B cell (primary cell): Measurements from ENCODE around the gene PAK6. TPM values are rescaled to one million over a fixed set of nuclear protein-coding genes. Genes with fewer than 3 reads are reported as not detected.

Experiments
- ATAC-seq: fragments of 200-7000 bp; cut with Tn5 transposase; one replicate; pipeline ENCODE4 v1.10.0; 2021; ENCODE audit warnings: low read depth, mild to moderate bottlenecking, moderate number of reproducible peaks, moderate library complexity
- CTCF ChIA-PET: fragments of 350-600 bp; sonication (Branson Sonifier 250); formaldehyde crosslinking; loops from one replicate; lab custom pipeline; 2021; ENCODE audit warnings: antibody characterized with exemption, inconsistent platforms; lab: Charles Lee
- POLR2A ChIA-PET: fragments of 350-600 bp; sonication (Branson Sonifier 250); formaldehyde crosslinking; loops from one replicate; lab custom pipeline; 2021; ENCODE audit warnings: antibody characterized with exemption; lab: Charles Lee
- DNase-seq: peaks from one replicate; pipeline ENCODE4 v3.0.0; 2013
- H2AFZ ChIP-seq: 2 replicates; pipeline ENCODE4 v1.6.1; 2012; ENCODE audit warnings: mild to moderate bottlenecking, low read depth, low read length; ENCODE audit not compliant: insufficient read depth, poor library complexity, severe bottlenecking
- H3K27ac ChIP-seq, 2 donors: 1 replicate in 1 of 2; 2 replicates in 1 of 2; pipeline ENCODE4 v1.5.1; 2012 to 2013; ENCODE audit warnings: low read length in 2 of 2, mild to moderate bottlenecking in 2 of 2, moderate library complexity in 1 of 2
- H3K27me3 ChIP-seq, 4 experiments: fragments of 200-600 bp in 1 of 4; sonication (generic) in 1 of 4; replicated peaks in 1 of 4; 1 replicate in 2 of 4; 2 replicates in 2 of 4; pipeline versions ENCODE4 v1.6.1 to v1.7.0; 2013 to 2016; ENCODE audit warnings: low read length in 3 of 4, mild to moderate bottlenecking in 2 of 4, mixed read lengths in 1 of 4, moderate library complexity in 1 of 4; ENCODE audit not compliant: insufficient read depth in 4 of 4, control insufficient read depth in 3 of 4; ENCODE audit errors: control extremely low read depth in 1 of 4
- H3K36me3 ChIP-seq, 2 experiments: replicated peaks in 1 of 2; 1 replicate in 1 of 2; 2 replicates in 1 of 2; pipeline versions ENCODE4 v1.6.1 to v1.7.1; 2013; ENCODE audit warnings: low read length in 1 of 2; ENCODE audit not compliant: insufficient read depth in 2 of 2, control insufficient read depth in 1 of 2; ENCODE audit errors: control extremely low read depth in 1 of 2, extremely low read depth in 1 of 2
- H3K4me1 ChIP-seq, 2 donors: fragments of 200-600 bp in 1 of 2; sonication (generic) in 1 of 2; 1 replicate in 1 of 2; 2 replicates in 1 of 2; pipeline versions ENCODE4 v1.5.1 to v1.6.1; 2013 to 2017; ENCODE audit warnings: low read length in 2 of 2; ENCODE audit not compliant: control insufficient read depth in 2 of 2, insufficient read depth in 2 of 2
- H3K4me2 ChIP-seq: replicated peaks from 2 replicates; pipeline ENCODE3; 2012; ENCODE audit warnings: mild to moderate bottlenecking, low read depth, low read length; ENCODE audit not compliant: poor library complexity, severe bottlenecking
- H3K4me3 ChIP-seq, 5 experiments: fragments of 200-600 bp in 1 of 5; sonication (generic) in 1 of 5; 1 replicate in 3 of 5; 2 replicates in 2 of 5; pipeline versions ENCODE4 v1.5.1 to v1.7.0; 2011 to 2016; ENCODE audit warnings: low read length in 4 of 5, mild to moderate bottlenecking in 4 of 5, low read depth in 2 of 5, control low read depth in 1 of 5, moderate library complexity in 1 of 5; ENCODE audit not compliant: insufficient read depth in 1 of 5; ENCODE audit errors: control extremely low read depth in 1 of 5, extremely low read depth in 1 of 5
- H3K79me2 ChIP-seq: fragments of 200-600 bp; sonication (generic); one replicate; pipeline ENCODE4 v1.6.0; 2016; ENCODE audit warnings: low read length; ENCODE audit not compliant: control insufficient read depth, insufficient read depth
- H3K9ac ChIP-seq: fragments of 200-600 bp; sonication (generic); 2 replicates; pipeline ENCODE4 v1.6.1; 2017; ENCODE audit warnings: mild to moderate bottlenecking, low read length, moderate library complexity
- H3K9me3 ChIP-seq, 3 donors: one replicate each; pipeline versions ENCODE4 v1.6.1 to v1.7.1; 2013; ENCODE audit warnings: low read length in 2 of 3; ENCODE audit not compliant: control insufficient read depth in 2 of 3, insufficient read depth in 1 of 3; ENCODE audit errors: control extremely low read depth in 1 of 3
- H4K20me1 ChIP-seq: 2 replicates; pipeline ENCODE4 v1.6.0; 2012; ENCODE audit warnings: mild to moderate bottlenecking, low read length; ENCODE audit not compliant: insufficient read depth, control insufficient read depth, poor library complexity, severe bottlenecking
- H3K27ac Mint-ChIP-seq: one replicate; pipeline ENCODE4 v1.8.0; 2021; ENCODE audit warnings: mixed read lengths
- H3K27me3 Mint-ChIP-seq: one replicate; pipeline ENCODE4 v1.8.0; 2021; ENCODE audit warnings: mixed read lengths
- H3K4me1 Mint-ChIP-seq: one replicate; pipeline ENCODE4 v1.8.0; 2021; ENCODE audit warnings: mixed read lengths
- H3K4me3 Mint-ChIP-seq: one replicate; pipeline ENCODE4 v1.8.0; 2021; ENCODE audit warnings: mixed read lengths
- H3K9me3 Mint-ChIP-seq: one replicate; pipeline ENCODE4 v1.8.0; 2022; ENCODE audit warnings: mixed read lengths; ENCODE audit not compliant: insufficient read depth
- EZH2 ChIP-seq: IDR thresholded peaks from 2 replicates; pipeline ENCODE4 v1.6.1; 2012; ENCODE audit warnings: borderline replicate concordance, low read depth, mild to moderate bottlenecking, moderate library complexity, low read length; ENCODE audit not compliant: insufficient read depth, poor library complexity, severe bottlenecking
- WGBS: methylation state at CpG from one replicate; pipeline ENCODE4 v1.1.5; 2013; ENCODE audit warnings: missing lambda C conversion rate; ENCODE audit not compliant: insufficient coverage; 5-methylcytosine and 5-hydroxymethylcytosine counted together
- intact Hi-C: fragments of 100-400 bp; cut with micrococcal nuclease; formaldehyde crosslinking; loops from one replicate; pipeline ENCODE4 v1.10.0; 2022
- polyA plus RNA-seq: library from polyadenylated mRNA; depleted of rRNA; stranded (reverse); fragments of >200 nt; gene quantifications from 2 replicates; pipeline ENCODE4 v1.2.3, GENCODE V29; 2012
- total RNA-seq, 2 donors: library from RNA; stranded (reverse); fragments of 120-200 nt in 1 of 2; gene quantifications; 1 replicate in 1 of 2; 2 replicates in 1 of 2; pipeline versions ENCODE4 v1.2.3 to v1.2.4, GENCODE V29; 2013 to 2022
- TF ChIP-seq, protein P1 (sequence below): fragments of 200-600 bp; IDR thresholded peaks from one replicate; pipeline ENCODE4 v1.8.0; 2022; ENCODE audit warnings: antibody characterized with exemption, mild to moderate bottlenecking

The PAK6 gene
- total and polyA plus RNA-seq, 2 donors (not counting 1 experiment from before 2014, with no cell fraction given): 0.45 to 1.2 TPM

DNA sequence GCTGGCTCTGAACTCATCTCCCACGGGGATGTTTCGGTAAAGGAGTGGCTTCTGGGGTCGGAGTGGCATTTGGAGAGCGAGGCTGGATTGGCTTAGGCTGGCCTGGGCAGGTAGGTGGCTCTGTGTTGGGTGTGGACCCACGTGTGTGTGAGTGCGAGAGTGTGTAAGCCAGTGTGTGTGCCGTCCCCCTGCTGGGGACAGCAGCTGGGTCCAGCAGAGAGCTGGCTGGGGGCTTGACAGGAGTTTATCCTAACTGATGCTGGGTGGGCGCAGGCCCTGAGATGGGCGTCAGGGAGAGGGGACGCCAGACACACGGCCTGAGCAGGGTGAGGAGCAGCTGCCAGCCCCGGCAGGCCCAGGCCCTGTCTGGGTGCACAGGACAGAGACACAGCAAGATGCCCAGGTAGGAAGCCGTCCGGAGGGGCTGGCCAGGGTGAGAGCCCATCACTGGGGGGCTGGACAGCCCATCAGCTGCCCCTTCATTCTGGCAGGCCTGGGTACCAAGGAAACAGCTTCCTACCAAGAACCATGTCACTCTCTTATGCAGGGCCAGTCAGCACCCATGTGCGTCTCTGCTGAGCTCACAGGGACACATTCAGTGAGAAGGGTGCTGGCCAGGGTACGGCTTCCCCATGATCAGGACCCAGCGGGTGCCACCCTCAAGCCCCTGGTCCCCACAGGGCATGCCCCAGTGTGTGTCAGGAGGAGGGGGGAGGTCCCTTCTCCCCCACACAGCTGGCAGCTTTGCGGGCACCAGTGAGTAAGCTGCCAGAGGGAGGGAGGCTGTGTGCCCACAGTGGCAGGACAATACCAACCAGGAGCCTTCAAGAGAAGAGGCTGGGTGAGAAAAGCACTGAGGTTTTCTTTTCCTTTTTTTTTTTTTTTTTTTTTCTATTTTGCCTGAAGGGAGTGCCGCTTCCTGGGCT, 1.1 kb downstream of the PAK6 start:
- no peak for DNase-seq
- H3K27ac ChIP-seq: no peak overlapping the region
- H3K4me3 ChIP-seq: no peak overlapping the region
- no peak for ATAC-seq
- Mint-ChIP-seq H3K27ac (no peak overlapping the region), H3K4me1 (peaks cover 30% of the 10 kb centered on the region), H3K9me3 (no peaks in the 10 kb centered on the region), H3K27me3 (peaks cover 9% of the 10 kb centered on the region), H3K4me3 (peak overlapping the region; percentile 71)
- TF ChIP-seq, protein P1, sequence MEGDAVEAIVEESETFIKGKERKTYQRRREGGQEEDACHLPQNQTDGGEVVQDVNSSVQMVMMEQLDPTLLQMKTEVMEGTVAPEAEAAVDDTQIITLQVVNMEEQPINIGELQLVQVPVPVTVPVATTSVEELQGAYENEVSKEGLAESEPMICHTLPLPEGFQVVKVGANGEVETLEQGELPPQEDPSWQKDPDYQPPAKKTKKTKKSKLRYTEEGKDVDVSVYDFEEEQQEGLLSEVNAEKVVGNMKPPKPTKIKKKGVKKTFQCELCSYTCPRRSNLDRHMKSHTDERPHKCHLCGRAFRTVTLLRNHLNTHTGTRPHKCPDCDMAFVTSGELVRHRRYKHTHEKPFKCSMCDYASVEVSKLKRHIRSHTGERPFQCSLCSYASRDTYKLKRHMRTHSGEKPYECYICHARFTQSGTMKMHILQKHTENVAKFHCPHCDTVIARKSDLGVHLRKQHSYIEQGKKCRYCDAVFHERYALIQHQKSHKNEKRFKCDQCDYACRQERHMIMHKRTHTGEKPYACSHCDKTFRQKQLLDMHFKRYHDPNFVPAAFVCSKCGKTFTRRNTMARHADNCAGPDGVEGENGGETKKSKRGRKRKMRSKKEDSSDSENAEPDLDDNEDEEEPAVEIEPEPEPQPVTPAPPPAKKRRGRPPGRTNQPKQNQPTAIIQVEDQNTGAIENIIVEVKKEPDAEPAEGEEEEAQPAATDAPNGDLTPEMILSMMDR: no peak
- TF ChIP-seq EZH2: no peak
- no peaks in the 10 kb centered on the region for H4K20me1 ChIP-seq
- peaks cover 25% of the 10 kb centered on the region in 2 donors for H3K4me1 ChIP-seq
- POLR2A ChIA-PET: no interaction called here
- CTCF ChIA-PET: interaction anchor here (1.1 to 5.0 kb wide), 4 partner anchors 14 to 39 kb away, joined by 4 to 22 read pairs (median 6); no protein-coding TSS in a partner anchor
- H3K9me3 ChIP-seq: peaks cover 0 to 4% (median 0%) of the 10 kb centered on the region in 3 donors
- H3K9ac ChIP-seq: peak overlapping the region; percentile 76
- intact Hi-C loops: no loop called here
- H3K79me2 ChIP-seq: no peaks in the 10 kb centered on the region
- peaks cover 0 to 18% (median 6%) of the 10 kb centered on the region in 4 experiments for H3K27me3 ChIP-seq
- H3K36me3 ChIP-seq: no peaks in the 10 kb centered on the region
- H2AFZ ChIP-seq: peak overlapping the region; percentile 80
- H3K4me2 ChIP-seq: peak overlapping the region; percentile 92
- 94% methylated on average over 15 of the region's 19 CpGs for WGBS
